T-helper 2 cell (primary cell): ENCODE results near the gene DAAM2.
A peak's percentile ranks its signal among the peaks of the same experiment; 100 is the strongest.

Experiments
- DNase-seq, 5 experiments: peaks; one replicate each; pipeline versions ENCODE4 v3.0.0 to v3.0.0-alpha.2; 2012 to 2022

Gene DAAM2

GRCh38 chr6:39934131-39934757 is 142.1 kb downstream of the DAAM2 start, which contains the start of gene MOCS1:
Gene MOCS1, minus strand, starts transcription at chr6:39934462. Its CDS starts 45 bp downstream, at chr6:39934417.
- DNase-seq = peak in 1 of 5 experiments; percentile 6

DNA sequence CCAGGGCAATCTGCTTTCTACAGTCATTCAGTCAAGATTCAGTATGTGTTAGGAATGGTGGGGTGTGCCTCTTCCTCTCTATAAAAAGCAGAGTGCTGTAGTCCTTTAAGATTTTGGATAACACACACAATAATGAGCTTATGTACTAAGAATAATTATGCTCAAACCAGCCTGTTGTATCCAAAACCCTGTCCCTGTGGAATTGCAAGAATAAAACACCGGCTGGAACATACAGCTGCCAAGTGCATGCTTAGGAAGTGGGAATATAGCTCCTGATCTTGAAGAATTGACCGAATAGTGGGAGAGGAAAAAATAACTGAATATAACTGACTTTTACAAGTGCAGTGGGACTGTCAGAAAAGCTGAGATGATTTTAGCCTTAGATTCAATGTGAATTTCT is 143.1 kb downstream of the DAAM2 start:
- DNase-seq = no peak

DNA sequence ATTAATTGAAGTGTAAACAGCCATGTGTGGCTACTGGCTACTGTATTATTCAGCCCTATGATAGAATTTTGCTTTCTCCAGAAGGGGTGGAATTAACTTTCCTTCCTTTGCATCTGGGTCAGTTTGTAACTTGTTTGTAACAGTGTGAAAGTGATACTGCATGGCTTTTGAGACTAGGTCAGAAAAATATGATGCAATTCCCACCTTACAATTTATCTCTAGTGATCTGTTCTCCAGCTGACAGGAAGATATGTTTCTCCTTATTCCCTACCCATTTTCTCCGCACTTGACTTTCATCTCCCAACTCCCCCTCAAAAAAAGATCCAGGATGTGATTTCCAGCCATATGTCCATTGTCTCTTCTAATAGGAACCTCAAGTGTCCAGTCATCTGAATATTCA is 144.7 kb downstream of the DAAM2 start:
- DNase-seq = no peak

DNA sequence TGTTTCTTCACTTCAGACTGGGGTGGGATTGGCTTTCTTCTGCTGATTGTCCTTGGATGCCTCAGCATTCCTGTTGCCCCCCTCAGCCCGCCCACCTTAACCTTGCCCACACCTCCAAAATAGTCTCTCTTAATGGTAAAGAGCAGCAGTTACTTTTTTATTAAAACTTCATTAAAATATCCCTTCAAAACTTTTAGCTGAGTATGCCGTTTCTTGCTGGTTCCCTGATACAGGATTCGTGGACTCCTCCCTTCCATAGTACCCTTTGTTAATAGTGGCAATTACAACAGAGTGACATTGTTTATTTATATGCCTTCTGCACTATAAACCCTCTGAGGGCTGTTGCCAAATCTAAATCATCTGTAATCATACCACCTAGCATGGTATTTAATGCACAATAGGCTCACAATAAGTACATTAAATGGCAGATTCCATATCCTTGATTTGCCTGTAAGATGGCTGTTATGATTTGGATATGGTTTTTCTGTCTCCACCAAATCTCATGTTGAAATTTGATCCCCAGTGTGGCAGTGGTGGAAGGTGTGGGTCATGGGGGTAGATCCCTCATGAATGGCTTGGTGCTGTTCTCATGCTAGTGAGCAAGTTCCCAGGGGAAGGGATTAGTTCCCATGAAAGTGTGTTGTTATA is 145.6 kb downstream of the DAAM2 start:
- DNase-seq = no peak

- DNase-seq = no peak
These were observed 146.8 kb downstream of the DAAM2 start for GRCh38 chr6:39938773-39939654.

DNA sequence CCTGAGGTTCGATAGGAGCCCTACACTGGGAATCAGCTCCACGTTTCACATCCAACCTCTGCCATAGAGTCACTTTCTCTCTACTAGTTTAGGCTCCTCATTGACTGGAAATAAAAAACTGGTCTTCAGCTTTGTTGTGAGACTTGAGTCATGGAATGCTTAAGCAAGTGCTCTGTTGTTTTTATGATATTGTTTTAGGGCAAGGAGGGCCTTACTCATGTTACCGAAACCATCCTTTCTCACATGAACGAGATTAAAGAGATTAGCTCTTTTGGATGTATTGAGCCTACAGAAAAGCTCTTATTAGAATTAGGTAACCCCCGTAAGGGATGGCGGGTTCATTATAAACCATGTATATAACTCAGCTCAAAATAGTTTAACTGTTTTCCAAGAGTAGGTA is 149.0 kb downstream of the DAAM2 start:
- no peak for DNase-seq

- no peak for DNase-seq
These were observed 149.6 kb downstream of the DAAM2 start for GRCh38 chr6:39941820-39942219.

DNA sequence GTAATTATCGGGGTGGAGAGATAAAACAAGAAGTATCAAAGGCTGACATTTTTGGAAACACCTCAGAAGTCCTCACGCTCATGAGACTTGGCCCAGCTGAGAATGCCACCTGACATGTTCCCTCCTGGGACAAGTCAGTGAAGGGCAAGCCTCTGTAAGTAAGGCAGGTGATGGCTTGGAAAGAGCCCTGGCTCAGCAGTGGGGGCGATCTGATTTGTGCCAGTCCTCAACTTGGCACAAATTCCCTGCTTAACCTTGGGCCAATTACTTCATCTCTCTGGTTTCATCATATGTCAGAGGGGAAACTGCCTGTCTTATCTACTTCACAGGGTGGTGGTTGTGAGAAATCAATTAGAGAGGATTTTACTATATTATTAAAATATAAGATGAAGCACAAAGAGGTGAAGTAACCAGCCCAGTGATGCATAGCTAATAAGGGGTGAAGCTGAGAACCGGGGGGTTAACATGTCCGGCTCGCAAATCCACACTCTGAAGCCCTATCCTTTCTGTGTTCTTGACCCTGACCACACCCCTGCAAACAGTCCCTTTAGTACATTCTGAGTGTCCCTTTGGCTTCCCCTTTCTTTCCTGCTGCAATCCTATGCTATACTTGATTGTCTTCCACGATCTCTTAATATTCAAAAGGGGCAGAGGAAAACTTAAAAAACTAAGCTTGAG is 150.9 kb downstream of the DAAM2 start:
- no peak for DNase-seq

- no peak for DNase-seq
These were observed 153.4 kb downstream of the DAAM2 start for GRCh38 chr6:39945626-39946025.

DNA sequence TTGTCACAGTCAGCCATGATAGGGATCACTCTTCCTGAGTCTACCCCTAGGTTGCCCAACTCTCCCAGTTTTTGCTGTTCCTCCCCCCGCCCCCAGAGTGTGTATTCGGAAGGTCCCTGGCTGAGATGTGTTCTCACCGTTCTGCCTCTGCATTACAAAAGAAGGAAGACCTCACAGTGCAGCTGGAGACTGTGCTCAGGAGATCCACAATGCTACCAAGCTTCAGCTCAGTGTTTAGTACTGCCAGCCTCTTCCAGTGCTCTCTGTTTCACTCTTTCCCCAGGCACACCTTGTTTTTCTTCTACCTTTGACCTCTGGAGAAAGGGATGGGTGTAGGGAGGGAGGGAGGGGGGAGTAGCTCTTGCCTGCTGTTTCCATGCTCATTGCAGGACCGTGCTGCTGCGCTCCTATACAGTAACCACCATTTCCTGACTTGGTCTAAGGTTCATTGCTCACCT is 155.5 kb downstream of the DAAM2 start:
- no peak for DNase-seq

GRCh38 chr6:39948199-39948791 is 156.1 kb downstream of the DAAM2 start:
- no peak for DNase-seq

- no peak for DNase-seq
These were observed 158.0 kb downstream of the DAAM2 start for GRCh38 chr6:39950125-39950720.

DNA sequence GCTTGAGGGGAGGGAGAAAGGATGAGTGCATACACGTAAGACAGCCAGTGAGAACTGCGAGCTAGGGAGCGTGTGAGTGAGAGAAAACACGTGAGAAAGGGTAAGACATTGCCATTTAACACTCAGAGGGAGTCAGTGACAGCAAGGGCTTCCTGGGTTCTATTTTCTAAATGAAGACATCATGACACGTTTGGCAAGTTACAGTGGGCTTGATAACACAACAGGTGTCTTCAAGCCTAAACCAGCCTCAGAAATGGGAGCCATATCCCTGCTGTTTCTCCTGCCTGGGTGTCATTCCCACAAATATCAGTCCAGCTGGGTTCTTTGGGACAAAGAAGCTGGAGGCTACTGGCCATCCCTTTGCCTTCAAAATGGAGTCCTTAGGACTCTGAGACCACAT is 159.0 kb downstream of the DAAM2 start:
- no peak for DNase-seq

- no peak for DNase-seq
These were observed 159.5 kb downstream of the DAAM2 start for GRCh38 chr6:39951716-39952115.

DNA sequence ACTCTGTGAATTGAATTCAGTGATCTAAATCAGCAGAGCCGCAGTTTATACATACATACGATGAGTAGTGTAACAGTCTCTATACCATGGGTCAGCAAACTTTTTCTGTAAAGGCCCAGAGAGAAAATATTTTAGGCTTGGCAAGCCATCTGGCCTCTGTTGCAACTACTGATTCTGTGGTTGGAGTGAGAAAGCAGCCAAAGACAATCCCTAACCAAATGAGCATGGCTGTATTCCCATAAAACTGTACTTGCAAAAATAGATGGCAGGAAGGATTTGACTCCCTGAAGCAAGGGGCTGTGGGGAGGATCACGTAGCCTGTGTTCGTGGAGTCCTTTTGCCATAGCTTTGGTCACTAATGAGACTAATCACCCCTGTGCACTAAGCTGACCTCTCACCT is 160.0 kb downstream of the DAAM2 start:
- no peak for DNase-seq

- DNase-seq = no peak
These were observed 161.0 kb downstream of the DAAM2 start for GRCh38 chr6:39953076-39953618.
